ENCODE results near the gene ZMAT2.

The ZMAT2 gene

DNA sequence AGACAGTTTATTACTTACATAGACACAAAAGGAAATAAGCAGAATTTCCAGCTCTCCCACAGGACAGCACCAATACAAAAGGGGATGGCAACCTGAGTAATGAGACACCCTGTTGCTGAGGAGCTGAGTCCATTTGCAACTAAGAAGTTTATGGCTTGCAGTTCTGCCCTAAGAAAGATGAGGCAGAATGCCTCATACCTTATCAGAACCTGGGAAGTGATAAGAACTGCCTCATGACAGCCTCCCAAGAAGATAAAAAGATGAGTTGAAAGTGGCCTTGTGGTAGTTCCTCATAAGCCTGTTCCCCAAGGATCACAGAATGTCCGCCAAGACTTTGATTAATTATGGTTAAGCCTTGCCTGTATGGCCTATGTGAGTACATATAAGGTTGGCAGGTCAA, 41.7 kb downstream of the ZMAT2 start:
- H3K4me1 Mint-ChIP-seq: no peaks in the 10 kb centered on the region
- DNase-seq: no peak
- H3K9me3 Mint-ChIP-seq: peaks cover 25% of the 10 kb centered on the region
- H3K27me3 Mint-ChIP-seq (ENCODE audit: low read depth, poor library complexity): peaks cover 19% of the 10 kb centered on the region
- TF ChIP-seq, protein P1, sequence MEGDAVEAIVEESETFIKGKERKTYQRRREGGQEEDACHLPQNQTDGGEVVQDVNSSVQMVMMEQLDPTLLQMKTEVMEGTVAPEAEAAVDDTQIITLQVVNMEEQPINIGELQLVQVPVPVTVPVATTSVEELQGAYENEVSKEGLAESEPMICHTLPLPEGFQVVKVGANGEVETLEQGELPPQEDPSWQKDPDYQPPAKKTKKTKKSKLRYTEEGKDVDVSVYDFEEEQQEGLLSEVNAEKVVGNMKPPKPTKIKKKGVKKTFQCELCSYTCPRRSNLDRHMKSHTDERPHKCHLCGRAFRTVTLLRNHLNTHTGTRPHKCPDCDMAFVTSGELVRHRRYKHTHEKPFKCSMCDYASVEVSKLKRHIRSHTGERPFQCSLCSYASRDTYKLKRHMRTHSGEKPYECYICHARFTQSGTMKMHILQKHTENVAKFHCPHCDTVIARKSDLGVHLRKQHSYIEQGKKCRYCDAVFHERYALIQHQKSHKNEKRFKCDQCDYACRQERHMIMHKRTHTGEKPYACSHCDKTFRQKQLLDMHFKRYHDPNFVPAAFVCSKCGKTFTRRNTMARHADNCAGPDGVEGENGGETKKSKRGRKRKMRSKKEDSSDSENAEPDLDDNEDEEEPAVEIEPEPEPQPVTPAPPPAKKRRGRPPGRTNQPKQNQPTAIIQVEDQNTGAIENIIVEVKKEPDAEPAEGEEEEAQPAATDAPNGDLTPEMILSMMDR (IDR thresholded peaks at IDR 0.05): no peak
- H3K27ac Mint-ChIP-seq: no peak overlapping the region
- H3K4me3 Mint-ChIP-seq: no peak overlapping the region
- H3K36me3 Mint-ChIP-seq (ENCODE audit: low read depth): no peaks in the 10 kb centered on the region

- Mint-ChIP-seq H3K36me3 (ENCODE audit: low read depth) (no peaks in the 10 kb centered on the region), H3K27me3 (ENCODE audit: low read depth, poor library complexity) (peaks cover 5% of the 10 kb centered on the region), H3K4me3 (no peak overlapping the region), H3K4me1 (no peaks in the 10 kb centered on the region), H3K27ac (no peak overlapping the region), H3K9me3 (peaks cover 88% of the 10 kb centered on the region)
- no peak for DNase-seq
- TF ChIP-seq, protein P1 (IDR thresholded peaks at IDR 0.05): no peak
Measured at GRCh38 chr5:140753561-140753960, 53.3 kb downstream of the ZMAT2 start.

Data from nephron progenitor cell (in vitro differentiated cells).